HCT116 (cell line): ENCODE results near the gene FOXK2.

Experiments
- CTCF ChIP-seq, 3 experiments: fragments of 200-600 bp in 1 of 3; sonication (generic) in 1 of 3; IDR thresholded peaks in 2 of 3; conservative IDR thresholded peaks in 1 of 3; 2 replicates each; pipeline ENCODE4 v1.5.1; 2012 to 2017; ENCODE audit warnings: low read depth in 2 of 3, low read length in 2 of 3, antibody characterized with exemption in 1 of 3, borderline replicate concordance in 1 of 3, control low read depth in 1 of 3, mild to moderate bottlenecking in 1 of 3, mixed read lengths in 1 of 3, mixed run types in 1 of 3, moderate library complexity in 1 of 3; ENCODE audit not compliant: insufficient read depth in 1 of 3
- POLR2AphosphoS5 ChIP-seq: IDR thresholded peaks from 2 replicates; pipeline ENCODE4 v1.6.1; 2011; ENCODE audit warnings: mild to moderate bottlenecking, low read depth, low read length, moderate library complexity
- ZNF274 ChIP-seq: fragments of 200-500 bp; sonication (Bioruptor generic); IDR thresholded peaks from 2 replicates; pipeline ENCODE4 v1.6.1; 2014; ENCODE audit warnings: mild to moderate bottlenecking, low read depth, low read length, inconsistent platforms

GRCh38 chr17:82571855-82572254 is 52.3 kb downstream of the FOXK2 start:
- no peak for TF ChIP-seq CTCF (IDR thresholded peaks at IDR 0.05 in 2 of 3, conservative IDR thresholded peaks at IDR 0.05 in 1 of 3; ENCODE audit: borderline replicate concordance in 1 of 3, insufficient read depth in 1 of 3, low read depth in 2 of 3, low read length in 2 of 3)
- TF ChIP-seq POLR2AphosphoS5: no peak
- no peak for TF ChIP-seq ZNF274
